ENCODE results near the gene FRMD5. TPM values are rescaled to one million over a fixed set of nuclear protein-coding genes. Genes with fewer than 3 reads are reported as not detected.

FRMD5 gene
- total RNA-seq, 1 donor from 2014 or later: 3.0 TPM

DNA sequence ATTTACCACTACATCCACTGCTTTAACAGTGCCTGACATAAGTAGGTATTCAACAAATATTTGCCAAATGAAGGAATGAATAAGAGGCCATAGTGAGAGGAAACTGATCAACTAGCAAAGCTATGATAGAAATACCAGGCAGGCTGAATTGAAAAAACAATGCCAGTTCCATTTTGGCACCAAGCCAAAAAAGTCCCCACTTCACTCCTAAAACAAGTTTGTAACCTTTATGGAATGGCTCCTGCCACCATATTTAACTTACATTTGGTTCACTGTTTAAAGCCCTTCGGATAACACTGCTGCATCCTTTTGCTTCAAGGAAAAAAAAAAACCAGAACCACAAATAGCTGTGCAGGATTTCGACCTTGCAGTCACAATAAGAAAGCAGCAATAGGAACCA lies 166.1 kb downstream of the FRMD5 start:
- H3K4me3 ChIP-seq (ENCODE audit: low read depth, low read length): no peak overlapping the region
- TF ChIP-seq, protein P1, sequence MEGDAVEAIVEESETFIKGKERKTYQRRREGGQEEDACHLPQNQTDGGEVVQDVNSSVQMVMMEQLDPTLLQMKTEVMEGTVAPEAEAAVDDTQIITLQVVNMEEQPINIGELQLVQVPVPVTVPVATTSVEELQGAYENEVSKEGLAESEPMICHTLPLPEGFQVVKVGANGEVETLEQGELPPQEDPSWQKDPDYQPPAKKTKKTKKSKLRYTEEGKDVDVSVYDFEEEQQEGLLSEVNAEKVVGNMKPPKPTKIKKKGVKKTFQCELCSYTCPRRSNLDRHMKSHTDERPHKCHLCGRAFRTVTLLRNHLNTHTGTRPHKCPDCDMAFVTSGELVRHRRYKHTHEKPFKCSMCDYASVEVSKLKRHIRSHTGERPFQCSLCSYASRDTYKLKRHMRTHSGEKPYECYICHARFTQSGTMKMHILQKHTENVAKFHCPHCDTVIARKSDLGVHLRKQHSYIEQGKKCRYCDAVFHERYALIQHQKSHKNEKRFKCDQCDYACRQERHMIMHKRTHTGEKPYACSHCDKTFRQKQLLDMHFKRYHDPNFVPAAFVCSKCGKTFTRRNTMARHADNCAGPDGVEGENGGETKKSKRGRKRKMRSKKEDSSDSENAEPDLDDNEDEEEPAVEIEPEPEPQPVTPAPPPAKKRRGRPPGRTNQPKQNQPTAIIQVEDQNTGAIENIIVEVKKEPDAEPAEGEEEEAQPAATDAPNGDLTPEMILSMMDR (conservative IDR thresholded peaks at IDR 0.05; ENCODE audit: low read depth, low read length): no peak
- DNase-seq (ENCODE audit: low read depth): no peak

DNA sequence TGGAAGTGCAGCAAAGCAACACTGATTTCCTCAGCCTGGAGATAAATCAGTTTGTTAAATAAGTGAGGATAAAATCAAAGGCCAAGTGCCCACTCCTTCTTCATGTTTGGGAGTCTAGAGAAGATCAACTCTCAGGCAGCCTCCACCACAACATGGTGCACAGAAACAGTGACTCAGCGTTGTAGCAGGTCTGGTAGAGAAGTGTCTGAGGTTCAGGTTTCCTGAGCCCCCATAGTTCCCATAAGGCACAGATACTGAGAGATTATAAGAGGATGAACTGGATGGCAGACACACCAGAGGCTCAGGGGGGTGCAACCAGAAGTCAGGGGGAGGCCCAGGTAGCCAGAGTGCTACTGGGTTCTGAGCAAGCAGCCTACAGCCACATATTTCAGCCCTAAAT lies 166.7 kb downstream of the FRMD5 start:
- no peak overlapping the region for H3K4me3 ChIP-seq (ENCODE audit: low read depth, low read length)
- TF ChIP-seq, protein P1 (conservative IDR thresholded peaks at IDR 0.05; ENCODE audit: low read depth, low read length): no peak
- DNase-seq (ENCODE audit: low read depth): no peak

DNA sequence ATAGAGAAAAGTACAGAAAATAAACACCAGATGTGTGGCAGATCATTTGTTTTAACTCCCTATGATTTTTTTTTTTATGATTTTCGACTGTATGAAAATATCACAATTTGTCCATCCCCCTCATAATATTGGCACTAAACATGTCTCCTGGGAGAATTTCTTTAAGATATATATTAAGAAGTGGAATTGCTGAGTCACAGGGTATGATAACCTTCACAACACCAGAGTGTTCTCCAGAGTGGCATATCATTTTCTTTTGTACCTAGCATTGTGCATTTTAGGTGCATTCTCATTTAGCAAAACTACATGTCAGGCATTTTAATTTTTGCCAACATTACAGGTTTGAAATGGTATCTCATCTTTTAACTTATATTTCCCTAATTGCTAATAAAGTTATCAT lies 170.9 kb downstream of the FRMD5 start:
- DNase-seq (ENCODE audit: low read depth): no peak
- TF ChIP-seq, protein P1 (conservative IDR thresholded peaks at IDR 0.05; ENCODE audit: low read depth, low read length): no peak
- no peak overlapping the region for H3K4me3 ChIP-seq (ENCODE audit: low read depth, low read length)

DNA sequence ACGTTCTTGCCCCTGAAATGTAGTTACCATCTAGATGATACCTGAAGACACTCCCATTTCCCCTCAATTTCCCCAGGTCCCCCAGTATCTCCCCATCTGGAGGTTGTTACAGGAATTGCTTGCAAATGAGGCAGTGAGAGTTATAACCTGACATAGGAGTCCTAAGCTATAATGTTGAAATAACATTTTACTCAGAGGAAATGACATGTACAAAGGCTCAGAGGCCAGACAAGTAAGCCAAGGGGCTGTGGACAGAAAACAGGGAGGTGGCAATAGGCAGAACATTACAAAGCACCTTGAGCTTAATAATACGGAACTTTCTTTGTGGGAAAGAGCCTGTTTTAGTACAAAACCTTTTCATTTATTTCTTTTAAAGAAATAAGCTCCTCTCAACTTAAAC lies 171.9 kb downstream of the FRMD5 start:
- TF ChIP-seq, protein P1 (conservative IDR thresholded peaks at IDR 0.05; ENCODE audit: low read depth, low read length): peak; percentile 22
- no peak overlapping the region for H3K4me3 ChIP-seq (ENCODE audit: low read depth, low read length)
- DNase-seq (ENCODE audit: low read depth): no peak

DNA sequence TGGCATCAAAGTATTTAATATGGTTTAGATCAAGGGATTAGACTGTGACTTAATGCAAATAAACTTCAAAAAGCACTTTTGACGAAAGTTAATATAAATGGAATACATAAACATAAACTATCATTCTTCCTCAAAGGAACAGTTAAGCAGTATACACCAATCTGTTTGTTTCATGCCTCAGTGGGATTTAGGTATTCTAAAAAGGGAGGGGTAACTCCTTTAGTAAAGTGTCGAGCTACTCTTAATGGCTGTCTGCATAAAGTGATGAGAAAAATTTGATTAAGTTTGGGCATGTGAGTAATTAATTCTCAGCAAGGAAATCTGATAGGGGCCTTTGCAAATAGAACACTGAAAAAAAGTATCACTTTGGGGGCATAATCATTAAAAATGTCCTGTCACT lies 176.9 kb downstream of the FRMD5 start:
- no peak overlapping the region for H3K4me3 ChIP-seq (ENCODE audit: low read depth, low read length)
- no peak for DNase-seq (ENCODE audit: low read depth)
- TF ChIP-seq, protein P1 (conservative IDR thresholded peaks at IDR 0.05; ENCODE audit: low read depth, low read length): no peak

DNA sequence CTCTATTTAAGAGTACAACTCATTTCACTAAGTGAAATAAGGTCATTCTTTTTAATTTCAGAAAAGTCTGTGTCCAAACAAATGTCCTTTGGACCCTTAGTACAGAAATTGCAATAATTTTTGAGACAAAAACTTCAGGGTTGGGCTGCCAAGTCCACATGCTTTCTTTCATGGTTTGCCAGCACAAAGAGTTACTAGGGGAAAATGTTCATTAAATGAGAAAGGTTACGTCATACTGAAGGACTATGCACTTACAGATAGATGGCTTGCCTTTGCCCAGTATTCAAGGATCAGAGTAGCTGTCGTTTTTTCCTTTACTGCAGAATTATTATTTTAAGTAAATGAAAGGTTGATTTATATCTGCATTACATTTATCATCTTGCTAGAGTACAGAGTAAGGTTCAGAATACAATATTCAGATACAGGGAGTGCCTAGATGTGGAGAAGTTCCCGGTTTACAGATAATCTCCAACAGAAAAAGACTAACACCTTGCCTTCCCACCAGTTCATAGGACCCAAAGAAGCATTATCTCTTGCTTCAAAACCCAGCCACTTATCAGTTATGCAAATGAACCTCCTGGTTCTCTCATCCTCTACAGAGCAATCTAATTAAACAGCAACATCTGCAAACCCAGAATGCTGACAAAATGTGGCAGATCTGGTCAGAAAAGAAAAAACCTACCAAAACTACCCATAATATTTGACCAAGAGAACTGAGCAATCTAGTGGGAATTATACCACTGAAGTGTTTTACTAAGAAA lies 179.3 kb downstream of the FRMD5 start:
- no peak for DNase-seq (ENCODE audit: low read depth)
- TF ChIP-seq, protein P1 (conservative IDR thresholded peaks at IDR 0.05; ENCODE audit: low read depth, low read length): no peak
- H3K4me3 ChIP-seq (ENCODE audit: low read depth, low read length): no peak overlapping the region
